HG02840 (cell line): ENCODE data around the gene CAV1.

ENCODE experiments used
- ATAC-seq: cut with Tn5 transposase; IDR thresholded peaks from one replicate; pipeline ENCODE4 v1.9.1; 2021; ENCODE audit warnings: mild to moderate bottlenecking, moderate library complexity, moderate number of reproducible peaks; ENCODE audit not compliant: unreplicated experiment, low FRiP score

Gene CAV1

GRCh38 chr7:116528008-116528789 is 3.4 kb downstream of the CAV1 start:
- ATAC-seq = no peak

GRCh38 chr7:116529250-116529649 is 4.4 kb downstream of the CAV1 start:
- ATAC-seq = no peak

- ATAC-seq = no peak
These were observed 5.4 kb downstream of the CAV1 start for GRCh38 chr7:116530107-116530820.

- ATAC-seq = no peak
These were observed 7.4 kb downstream of the CAV1 start for GRCh38 chr7:116532102-116532688.

GRCh38 chr7:116534790-116535189 is 10.0 kb downstream of the CAV1 start:
- ATAC-seq = no peak

GRCh38 chr7:116535416-116535815 is 10.6 kb downstream of the CAV1 start:
- no peak for ATAC-seq

- ATAC-seq = no peak
These were observed 13.3 kb downstream of the CAV1 start for GRCh38 chr7:116538138-116538537.

GRCh38 chr7:116539879-116540278 is 15.0 kb downstream of the CAV1 start:
- ATAC-seq = no peak

GRCh38 chr7:116540743-116541142 is 15.9 kb downstream of the CAV1 start:
- no peak for ATAC-seq

- ATAC-seq = no peak
These were observed 17.1 kb downstream of the CAV1 start for GRCh38 chr7:116541951-116542350.

GRCh38 chr7:116542618-116543017 is 17.8 kb downstream of the CAV1 start:
- ATAC-seq = no peak

- no peak for ATAC-seq
These were observed 18.8 kb downstream of the CAV1 start for GRCh38 chr7:116543664-116544063.

GRCh38 chr7:116544487-116544886 is 19.7 kb downstream of the CAV1 start:
- ATAC-seq = no peak

- no peak for ATAC-seq
These were observed 20.7 kb downstream of the CAV1 start for GRCh38 chr7:116545411-116545993.

GRCh38 chr7:116546054-116546453 is 21.2 kb downstream of the CAV1 start:
- no peak for ATAC-seq

- ATAC-seq = no peak
These were observed 22.1 kb downstream of the CAV1 start for GRCh38 chr7:116546916-116547315.

GRCh38 chr7:116547347-116547746 is 22.5 kb downstream of the CAV1 start:
- ATAC-seq = no peak

- peak; percentile 89 for ATAC-seq
These were observed 23.7 kb downstream of the CAV1 start for GRCh38 chr7:116548506-116548905.

- no peak for ATAC-seq
These were observed 24.5 kb downstream of the CAV1 start for GRCh38 chr7:116549370-116549769.

GRCh38 chr7:116551692-116552091 is 26.9 kb downstream of the CAV1 start:
- no peak for ATAC-seq

GRCh38 chr7:116552602-116553001 is 27.8 kb downstream of the CAV1 start:
- ATAC-seq = no peak
